ENCODE measurements around the gene OSTN.

DNA sequence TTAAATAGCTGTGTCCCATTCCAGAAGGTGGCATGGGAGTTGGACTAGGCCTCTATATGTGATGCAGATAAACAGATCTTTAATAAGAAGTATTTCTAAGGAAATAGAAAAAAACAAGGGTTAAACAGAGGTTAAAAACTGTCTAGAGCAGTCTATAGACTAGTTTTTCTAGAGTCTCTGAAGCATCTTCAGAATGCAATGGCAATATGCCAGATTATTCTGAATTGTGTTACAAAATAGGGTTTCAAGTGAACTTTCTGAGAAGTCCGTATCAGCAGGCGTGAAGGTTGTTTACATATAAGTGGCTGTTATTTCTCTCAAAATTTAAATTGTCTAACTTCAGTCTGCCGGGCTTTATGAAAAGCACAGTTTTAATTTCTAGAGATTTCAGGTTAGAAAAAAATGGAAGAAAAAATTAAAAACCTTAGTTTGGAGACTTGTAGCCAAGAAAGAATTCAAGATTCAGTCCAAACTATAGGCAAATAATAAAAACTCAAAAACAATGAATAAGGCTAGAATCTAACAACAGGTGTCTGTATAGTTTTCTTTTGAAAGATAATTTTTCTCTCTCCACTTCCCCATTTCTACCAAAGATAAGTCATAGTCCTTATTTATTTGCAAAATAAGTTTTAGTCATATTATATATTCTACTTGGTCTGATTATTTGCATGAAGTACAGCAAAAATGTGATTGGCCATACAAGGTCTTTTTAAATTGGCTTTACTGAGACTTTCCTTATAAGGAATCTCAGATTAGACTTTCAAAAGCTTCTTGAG, 55.2 kb downstream of the OSTN start:
- TF ChIP-seq, protein P1, sequence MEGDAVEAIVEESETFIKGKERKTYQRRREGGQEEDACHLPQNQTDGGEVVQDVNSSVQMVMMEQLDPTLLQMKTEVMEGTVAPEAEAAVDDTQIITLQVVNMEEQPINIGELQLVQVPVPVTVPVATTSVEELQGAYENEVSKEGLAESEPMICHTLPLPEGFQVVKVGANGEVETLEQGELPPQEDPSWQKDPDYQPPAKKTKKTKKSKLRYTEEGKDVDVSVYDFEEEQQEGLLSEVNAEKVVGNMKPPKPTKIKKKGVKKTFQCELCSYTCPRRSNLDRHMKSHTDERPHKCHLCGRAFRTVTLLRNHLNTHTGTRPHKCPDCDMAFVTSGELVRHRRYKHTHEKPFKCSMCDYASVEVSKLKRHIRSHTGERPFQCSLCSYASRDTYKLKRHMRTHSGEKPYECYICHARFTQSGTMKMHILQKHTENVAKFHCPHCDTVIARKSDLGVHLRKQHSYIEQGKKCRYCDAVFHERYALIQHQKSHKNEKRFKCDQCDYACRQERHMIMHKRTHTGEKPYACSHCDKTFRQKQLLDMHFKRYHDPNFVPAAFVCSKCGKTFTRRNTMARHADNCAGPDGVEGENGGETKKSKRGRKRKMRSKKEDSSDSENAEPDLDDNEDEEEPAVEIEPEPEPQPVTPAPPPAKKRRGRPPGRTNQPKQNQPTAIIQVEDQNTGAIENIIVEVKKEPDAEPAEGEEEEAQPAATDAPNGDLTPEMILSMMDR (IDR thresholded peaks at IDR 0.05): no peak
- no peak for TF ChIP-seq POLR2A (IDR thresholded peaks at IDR 0.05)
